GM13976 (cell line): ENCODE data around the gene JMJD6.

ENCODE experiments used
- DNase-seq: peaks from one replicate; pipeline ENCODE4 v3.0.0; 2012; ENCODE audit warnings: low spot score
- CTCF ChIP-seq: IDR thresholded peaks from 2 replicates; pipeline ENCODE4 v1.5.1; 2012; ENCODE audit warnings: borderline replicate concordance, mild to moderate bottlenecking; ENCODE audit not compliant: insufficient read depth; ENCODE audit errors: extremely low read depth, missing control alignments, control extremely low read depth
- in situ Hi-C: fragments of 300-500 bp; cut with MboI; formaldehyde crosslinking; loops from one replicate; pipeline ENCODE4 v1.12.0; 2022; ENCODE audit warnings: low sequenced_read_pairs, mixed read lengths, inconsistent platforms; ENCODE audit not compliant: unreplicated experiment

The JMJD6 gene

GRCh38 chr17:76726231-76726775, at the start of gene JMJD6:
JMJD6 (minus strand) TSS chr17:76726606; CDS start chr17:76726475, 131 bp downstream.
- no peak for TF ChIP-seq CTCF
- peak; percentile 96 for DNase-seq
- in situ Hi-C loops: no loop called here

GRCh38 chr17:76775021-76775600, 48.7 kb upstream of the JMJD6 start:
- TF ChIP-seq CTCF: no peak
- no peak for DNase-seq
- in situ Hi-C loops: no loop called here

DNA sequence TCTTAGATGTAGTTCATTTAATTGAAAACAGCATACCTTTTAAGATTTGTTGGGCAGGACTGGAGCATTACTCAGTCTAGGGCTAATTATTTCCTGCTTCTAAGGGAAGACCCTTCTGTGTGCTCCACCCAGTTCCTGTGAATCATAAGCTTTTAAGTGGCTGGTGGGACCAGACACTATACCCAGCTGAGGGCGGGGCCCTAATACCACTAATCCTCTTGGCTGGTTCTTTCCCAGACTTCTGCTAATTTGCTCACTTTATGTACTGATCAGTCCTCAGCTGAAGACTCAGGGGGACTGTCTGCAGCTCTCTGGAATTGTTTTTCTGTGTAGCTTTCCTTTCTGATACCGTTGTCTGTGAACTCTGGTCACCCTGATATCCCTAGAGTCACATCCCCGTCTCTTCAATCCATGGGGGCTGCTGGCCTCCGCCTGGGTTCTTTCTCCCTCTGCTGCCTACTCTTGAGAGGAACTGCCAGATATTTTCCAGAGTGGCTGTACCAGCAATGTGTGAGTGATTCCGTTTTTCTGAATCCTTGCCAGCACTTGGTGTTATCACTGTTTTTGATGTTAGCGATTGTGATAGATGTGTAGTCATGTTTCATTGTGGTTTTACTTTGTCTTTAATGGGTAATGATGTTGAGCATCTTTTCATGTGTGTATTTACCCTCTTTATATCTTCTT, 46.6 kb upstream of the JMJD6 start:
- in situ Hi-C loops: no loop called here
- TF ChIP-seq CTCF: no peak
- no peak for DNase-seq

DNA sequence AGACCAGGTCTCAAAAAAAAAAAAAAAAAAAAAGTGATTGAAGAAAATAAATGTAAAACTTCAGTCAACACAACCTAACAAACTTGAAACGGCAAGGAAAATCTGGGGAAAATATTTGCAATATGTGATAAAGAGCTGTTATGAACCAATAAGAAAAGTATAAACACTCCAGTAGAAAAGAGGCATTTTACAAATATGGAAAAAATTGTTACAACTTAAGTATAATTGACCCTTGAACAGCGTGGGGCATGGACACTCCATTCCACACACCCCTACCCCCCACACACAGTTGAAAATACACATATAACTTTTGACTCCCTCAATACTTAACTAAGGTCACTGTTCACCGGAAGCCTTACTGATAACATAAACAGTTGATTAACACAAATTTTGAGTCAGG, 32.2 kb upstream of the JMJD6 start:
- TF ChIP-seq CTCF: no peak
- in situ Hi-C loops: no loop called here
- no peak for DNase-seq

GRCh38 chr17:76757256-76757655, 30.9 kb upstream of the JMJD6 start:
- no peak for DNase-seq
- no peak for TF ChIP-seq CTCF
- in situ Hi-C loops: no loop called here

DNA sequence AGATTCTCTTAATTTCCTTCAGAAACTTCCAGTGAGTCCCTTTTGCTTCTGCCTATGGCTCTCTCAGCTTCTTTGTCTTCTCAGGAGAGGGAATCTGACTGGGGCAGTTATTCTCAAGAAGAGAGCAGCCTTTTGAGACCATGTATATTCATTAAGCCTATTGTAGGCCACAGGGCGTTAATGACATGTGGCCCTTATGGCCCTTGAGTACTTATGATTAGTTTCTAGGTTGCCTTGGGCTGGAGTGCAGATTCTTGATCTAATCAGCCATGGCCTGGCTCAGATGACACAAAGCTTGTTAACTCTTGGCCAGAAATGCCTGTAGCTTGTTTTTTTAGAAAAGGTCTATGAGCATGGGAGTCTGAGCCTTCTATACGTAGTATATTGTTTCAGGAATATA, 28.9 kb upstream of the JMJD6 start:
- in situ Hi-C loops: no loop called here
- no peak for DNase-seq
- TF ChIP-seq CTCF: no peak
